GM12878 (cell line): ENCODE measurements around the gene NCAN.

Experiments used
- ASH2L ChIP-seq: fragments of 300-600, 200-600 bp; sonication (generic); IDR thresholded peaks from 2 replicates; pipeline ENCODE4 v1.6.1; 2017; ENCODE audit warnings: low read depth, mild to moderate bottlenecking, borderline replicate concordance
- CBFB ChIP-seq: IDR thresholded peaks from 2 replicates; pipeline ENCODE4 v1.6.1; 2016; ENCODE audit warnings: antibody characterized with exemption, low read depth
- CTCF ChIP-seq, 3 experiments: IDR thresholded peaks in 2 of 3; conservative IDR thresholded peaks in 1 of 3; 2 replicates each; pipeline ENCODE4 v1.5.1; 2011; ENCODE audit warnings: low read depth in 3 of 3, low read length in 3 of 3, mild to moderate bottlenecking in 3 of 3, control low read depth in 2 of 3, moderate library complexity in 2 of 3, inconsistent platforms in 1 of 3, mixed read lengths in 1 of 3; ENCODE audit not compliant: control insufficient read depth in 2 of 3, insufficient read depth in 1 of 3; ENCODE audit errors: extremely low read depth in 1 of 3
- EGR1 ChIP-seq, 2 experiments: IDR thresholded peaks; 1 replicate in 1 of 2; 2 replicates in 1 of 2; pipeline ENCODE4 v1.6.1; 2011 to 2012; ENCODE audit warnings: low read depth in 2 of 2, low read length in 2 of 2, borderline replicate concordance in 1 of 2, mild to moderate bottlenecking in 1 of 2, moderate library complexity in 1 of 2
- EZH2 ChIP-seq: IDR thresholded peaks from 2 replicates; pipeline ENCODE4 v1.6.1; 2012; ENCODE audit warnings: low read depth, mild to moderate bottlenecking, control low read depth, inconsistent platforms, low read length, borderline replicate concordance; ENCODE audit not compliant: control insufficient read depth
- HDAC2 ChIP-seq: fragments of 200-600 bp; sonication (generic); IDR thresholded peaks from 2 replicates; pipeline ENCODE4 v1.6.1; 2017
- JUND ChIP-seq: IDR thresholded peaks from 2 replicates; pipeline ENCODE4 v1.6.1; 2012; ENCODE audit warnings: low read depth, mild to moderate bottlenecking, low read length, improper control_type of control experiment, moderate library complexity
- MAX ChIP-seq: IDR thresholded peaks from 2 replicates; pipeline ENCODE4 v1.6.1; 2012; ENCODE audit warnings: low read depth, low read length, improper control_type of control experiment
- MXI1 ChIP-seq: fragments of 150-350 bp; IDR thresholded peaks from 2 replicates; pipeline ENCODE4 v1.6.1; 2011; ENCODE audit warnings: low read depth, mild to moderate bottlenecking, inconsistent platforms, low read length, improper control_type of control experiment
- NFYB ChIP-seq: IDR thresholded peaks from 2 replicates; pipeline ENCODE4 v1.6.1; 2011; ENCODE audit warnings: low read depth, mild to moderate bottlenecking, low read length, improper control_type of control experiment, moderate library complexity; ENCODE audit not compliant: insufficient read depth
- POLR2A ChIP-seq: IDR thresholded peaks from 2 replicates; pipeline ENCODE4 v1.6.1; 2011; ENCODE audit warnings: low read depth, mild to moderate bottlenecking, low read length
- REST ChIP-seq: IDR thresholded peaks from 2 replicates; pipeline ENCODE4 v1.6.1; 2012; ENCODE audit warnings: mild to moderate bottlenecking, low read depth, low read length
- TARDBP ChIP-seq: IDR thresholded peaks from 2 replicates; pipeline ENCODE4 v1.6.1; 2016; ENCODE audit warnings: borderline replicate concordance
- YY1 ChIP-seq: IDR thresholded peaks from 2 replicates; pipeline ENCODE4 v1.6.1; 2011; ENCODE audit warnings: low read depth, mild to moderate bottlenecking, low read length

GRCh38 chr19:19215792-19216191 is 4.0 kb downstream of the NCAN start:
- TF ChIP-seq MAX: no peak
- no peak for TF ChIP-seq POLR2A
- TF ChIP-seq ASH2L: no peak
- TF ChIP-seq CTCF (IDR thresholded peaks at IDR 0.05 in 2 of 3, conservative IDR thresholded peaks at IDR 0.05 in 1 of 3; ENCODE audit: control insufficient read depth in 2 of 3, extremely low read depth in 1 of 3, insufficient read depth in 1 of 3, low read depth in 3 of 3, low read length in 3 of 3): no peak
- no peak for TF ChIP-seq NFYB
- TF ChIP-seq EGR1 (IDR thresholded peaks at IDR 0.05; ENCODE audit: borderline replicate concordance in 1 of 2, low read depth in 2 of 2, low read length in 2 of 2): no peak
- no peak for TF ChIP-seq CBFB
- no peak for TF ChIP-seq MXI1
- no peak for TF ChIP-seq HDAC2
- TF ChIP-seq YY1: no peak
- TF ChIP-seq TARDBP: no peak
- no peak for TF ChIP-seq EZH2
- TF ChIP-seq REST: no peak
- TF ChIP-seq JUND: no peak
